Upper lobe of right lung (tissue), 1 donor: ENCODE data around the gene TFF2. TPM values are rescaled to one million over a fixed set of nuclear protein-coding genes. Genes with fewer than 3 reads are reported as not detected.
A peak's percentile ranks its signal among the peaks of the same experiment; 100 is the strongest.

Experiments
- ATAC-seq: fragments of 200-7000 bp; cut with Tn5 transposase; one replicate; pipeline ENCODE4 v1.9.1; 2020; ENCODE audit warnings: mild to moderate bottlenecking, moderate library complexity
- DNase-seq: peaks from one replicate; pipeline ENCODE4 v3.0.0-alpha.2; 2020
- H3K27ac ChIP-seq: fragments of 200-600 bp; one replicate; pipeline ENCODE4 v1.8.0; 2022
- H3K27me3 ChIP-seq: fragments of 200-600 bp; one replicate; pipeline ENCODE4 v1.8.0; 2022; ENCODE audit warnings: mild to moderate bottlenecking
- H3K36me3 ChIP-seq: fragments of 200-600 bp; one replicate; pipeline ENCODE4 v1.8.0; 2022
- H3K4me1 ChIP-seq: fragments of 200-600 bp; one replicate; pipeline ENCODE4 v1.8.0; 2022
- H3K4me3 ChIP-seq: fragments of 200-600 bp; one replicate; pipeline ENCODE4 v1.8.0; 2022; ENCODE audit warnings: mild to moderate bottlenecking
- H3K9me3 ChIP-seq: fragments of 200-600 bp; one replicate; pipeline ENCODE4 v1.8.0; 2022
- intact Hi-C: fragments of 100-400 bp; cut with DNase I; formaldehyde crosslinking; loops from one replicate; pipeline ENCODE4 v1.11.0; 2022
- total RNA-seq: library from RNA; stranded (reverse); fragmentation: NEBNext Ultra II Directional; extraction: Animal tissue kit (Norgen Biotek cat#: 25700); gene quantifications from one replicate; pipeline ENCODE4 v1.2.1, GENCODE V29; 2021
- TF ChIP-seq, protein P1 (sequence below): fragments of 200-600 bp; IDR thresholded peaks from one replicate; pipeline ENCODE4 v1.8.0; 2022; ENCODE audit warnings: antibody characterized with exemption
- donor health status: DM: no; HTN: yes; CAD: no; lungs with severe emphysema.

The TFF2 gene
- total RNA-seq, 1 donor from 2014 or later, result not detected

DNA sequence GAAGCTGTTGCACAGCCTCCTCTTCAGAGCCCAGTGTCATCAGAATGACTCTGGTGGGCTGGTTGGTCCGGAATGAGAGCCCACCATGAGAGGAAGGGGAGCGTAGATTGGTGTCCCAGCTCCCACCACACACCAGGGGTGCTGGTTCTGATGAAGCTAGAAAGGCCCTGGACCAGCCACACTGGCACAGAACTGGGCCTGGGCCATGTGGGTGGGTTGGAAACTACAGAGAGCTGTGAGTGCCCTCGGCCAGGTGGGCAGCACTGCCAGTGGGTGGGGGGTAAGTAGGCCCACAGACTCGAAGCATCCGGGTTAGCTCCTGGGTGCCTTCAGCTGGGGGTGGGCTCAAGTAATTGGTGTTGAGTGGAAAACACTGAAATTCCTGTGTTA is 27.2 kb upstream of the TFF2 start:
- Histone ChIP-seq H3K9me3 (no peaks in the 10 kb centered on the region), H3K27me3 (no peaks in the 10 kb centered on the region), H3K36me3 (no peaks in the 10 kb centered on the region), H3K27ac (no peak overlapping the region), H3K4me1 (no peaks in the 10 kb centered on the region), H3K4me3 (no peak overlapping the region)
- DNase-seq, result no peak
- intact Hi-C loops, result no loop called here
- TF ChIP-seq, protein P1, sequence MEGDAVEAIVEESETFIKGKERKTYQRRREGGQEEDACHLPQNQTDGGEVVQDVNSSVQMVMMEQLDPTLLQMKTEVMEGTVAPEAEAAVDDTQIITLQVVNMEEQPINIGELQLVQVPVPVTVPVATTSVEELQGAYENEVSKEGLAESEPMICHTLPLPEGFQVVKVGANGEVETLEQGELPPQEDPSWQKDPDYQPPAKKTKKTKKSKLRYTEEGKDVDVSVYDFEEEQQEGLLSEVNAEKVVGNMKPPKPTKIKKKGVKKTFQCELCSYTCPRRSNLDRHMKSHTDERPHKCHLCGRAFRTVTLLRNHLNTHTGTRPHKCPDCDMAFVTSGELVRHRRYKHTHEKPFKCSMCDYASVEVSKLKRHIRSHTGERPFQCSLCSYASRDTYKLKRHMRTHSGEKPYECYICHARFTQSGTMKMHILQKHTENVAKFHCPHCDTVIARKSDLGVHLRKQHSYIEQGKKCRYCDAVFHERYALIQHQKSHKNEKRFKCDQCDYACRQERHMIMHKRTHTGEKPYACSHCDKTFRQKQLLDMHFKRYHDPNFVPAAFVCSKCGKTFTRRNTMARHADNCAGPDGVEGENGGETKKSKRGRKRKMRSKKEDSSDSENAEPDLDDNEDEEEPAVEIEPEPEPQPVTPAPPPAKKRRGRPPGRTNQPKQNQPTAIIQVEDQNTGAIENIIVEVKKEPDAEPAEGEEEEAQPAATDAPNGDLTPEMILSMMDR, result no peak
- ATAC-seq, result no peak

DNA sequence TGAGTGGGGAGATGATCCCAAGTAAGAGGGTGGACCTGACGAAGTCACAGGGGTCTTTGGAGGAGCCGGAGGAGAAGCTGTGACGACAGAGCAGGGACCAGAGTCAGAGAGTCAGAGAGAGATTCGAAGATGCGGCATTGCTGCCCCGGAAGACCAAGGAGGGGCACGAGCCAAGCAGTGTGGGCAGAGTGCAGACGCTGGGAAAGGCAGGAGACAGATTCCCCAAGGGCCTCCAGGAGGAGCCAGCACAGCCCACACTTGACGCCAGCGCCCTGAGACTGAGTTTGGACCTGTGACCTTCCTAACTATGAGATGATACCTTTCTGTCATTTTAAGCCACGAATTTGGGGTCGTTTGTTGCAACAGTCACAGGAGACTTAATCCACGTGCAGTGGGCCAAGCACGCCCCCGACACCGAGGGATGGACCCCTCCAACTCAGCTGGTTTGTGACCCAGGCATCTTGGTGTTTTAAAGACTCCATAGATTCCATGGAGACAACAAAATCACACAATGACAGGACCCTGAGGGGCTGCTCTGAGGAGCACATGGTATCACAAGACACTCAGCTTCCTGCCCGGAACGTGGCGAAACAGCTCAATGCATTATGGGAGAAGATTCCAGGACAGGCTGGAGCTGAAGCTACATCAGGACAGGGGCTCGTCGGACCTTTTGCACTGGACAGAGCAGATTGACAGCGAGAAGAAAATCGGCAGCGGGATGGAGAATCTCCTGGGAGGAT is 26.6 kb upstream of the TFF2 start:
- Histone ChIP-seq H3K36me3 (no peaks in the 10 kb centered on the region), H3K27ac (no peak overlapping the region), H3K4me1 (no peaks in the 10 kb centered on the region), H3K27me3 (no peaks in the 10 kb centered on the region), H3K9me3 (no peaks in the 10 kb centered on the region), H3K4me3 (no peak overlapping the region)
- ATAC-seq (no peak), DNase-seq (peak; percentile 41)
- intact Hi-C loops, result no loop called here
- TF ChIP-seq, protein P1, result no peak

DNA sequence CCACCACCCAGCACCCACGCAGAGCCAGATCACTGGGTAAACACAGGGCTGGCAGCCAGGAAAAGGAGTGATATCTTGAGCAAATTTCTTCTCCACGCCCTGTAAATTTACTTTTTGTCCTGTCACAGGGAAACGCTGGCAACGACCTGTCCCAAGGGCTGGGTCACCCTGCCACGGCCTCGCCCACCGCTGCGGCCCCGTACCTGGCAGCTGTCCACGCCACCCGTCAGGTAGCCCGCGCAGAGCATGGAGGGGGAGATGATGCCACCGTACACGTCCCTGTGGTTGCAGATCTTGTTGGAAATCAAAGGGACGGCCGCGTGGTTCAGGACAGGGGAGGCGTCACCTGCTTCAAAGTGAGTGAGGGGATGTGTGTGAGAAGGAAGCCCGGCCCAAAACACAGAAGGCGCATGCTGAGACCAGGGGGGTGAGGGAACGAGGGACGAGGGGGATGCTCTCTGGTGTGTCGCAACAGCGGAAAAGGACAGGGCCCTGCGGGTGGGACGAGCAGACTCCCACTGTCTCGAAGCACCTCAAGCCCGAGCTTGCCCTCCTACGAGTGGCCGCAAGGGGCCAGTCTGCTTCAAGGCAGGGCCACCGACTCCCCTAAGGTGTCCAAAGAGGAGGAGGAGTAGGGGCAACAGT is 25.7 kb upstream of the TFF2 start:
- ATAC-seq (no peak), DNase-seq (no peak)
- H3K27ac ChIP-seq, result no peak overlapping the region
- TF ChIP-seq, protein P1, result no peak
- H3K9me3 ChIP-seq, result no peaks in the 10 kb centered on the region
- H3K27me3 ChIP-seq, result no peaks in the 10 kb centered on the region
- no peaks in the 10 kb centered on the region for H3K4me1 ChIP-seq
- H3K4me3 ChIP-seq, result no peak overlapping the region
- intact Hi-C loops, result no loop called here
- no peaks in the 10 kb centered on the region for H3K36me3 ChIP-seq

DNA sequence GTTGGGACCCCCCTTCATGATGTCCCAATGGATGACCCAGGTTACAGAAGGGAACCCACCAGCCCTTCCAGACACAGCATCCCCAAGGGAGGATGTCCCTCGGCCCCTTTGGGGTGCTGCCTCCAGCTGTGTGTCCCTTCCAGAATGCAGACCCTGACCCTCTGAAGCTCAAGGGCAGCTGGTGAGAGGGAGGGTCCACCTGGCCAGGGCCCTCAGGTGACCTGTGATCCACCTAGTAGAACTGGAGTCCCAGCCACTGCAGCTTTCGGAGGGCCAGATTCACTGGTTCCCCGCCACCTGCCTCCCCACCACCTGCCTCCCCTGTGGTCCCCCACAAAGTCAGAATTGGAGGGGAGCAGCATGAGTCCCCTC is 25.2 kb upstream of the TFF2 start:
- no peaks in the 10 kb centered on the region for H3K4me1 ChIP-seq
- H3K4me3 ChIP-seq, result no peak overlapping the region
- no peaks in the 10 kb centered on the region for H3K9me3 ChIP-seq
- H3K27me3 ChIP-seq, result no peaks in the 10 kb centered on the region
- no peaks in the 10 kb centered on the region for H3K36me3 ChIP-seq
- no peak overlapping the region for H3K27ac ChIP-seq
- intact Hi-C loops, result no loop called here
- no peak for ATAC-seq
- TF ChIP-seq, protein P1, result no peak
- DNase-seq, result no peak

DNA sequence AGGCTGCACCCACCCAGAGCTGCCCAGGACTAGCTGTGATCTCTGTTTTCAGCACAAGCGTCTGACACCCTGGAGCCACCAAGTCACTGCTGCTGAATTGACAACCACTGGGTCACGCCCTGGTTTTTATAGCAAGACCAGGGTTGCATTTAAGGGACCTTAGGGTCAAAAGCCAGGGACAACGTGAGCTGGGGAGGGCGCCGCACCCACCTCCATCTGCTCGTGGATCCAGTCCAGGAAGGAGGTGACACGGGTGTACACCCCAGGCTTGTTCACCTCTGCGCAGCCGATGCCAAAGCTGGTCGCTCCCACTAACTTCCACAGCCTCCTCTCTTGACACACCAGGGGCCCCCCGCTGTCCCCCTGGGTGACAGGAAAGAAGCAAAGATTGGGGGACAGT is 24.7 kb upstream of the TFF2 start:
- ATAC-seq, result no peak
- no peaks in the 10 kb centered on the region for H3K27me3 ChIP-seq
- no peaks in the 10 kb centered on the region for H3K36me3 ChIP-seq
- H3K27ac ChIP-seq, result no peak overlapping the region
- TF ChIP-seq, protein P1, result no peak
- no peak overlapping the region for H3K4me3 ChIP-seq
- no peaks in the 10 kb centered on the region for H3K4me1 ChIP-seq
- intact Hi-C loops, result no loop called here
- no peak for DNase-seq
- no peaks in the 10 kb centered on the region for H3K9me3 ChIP-seq
